Fibroblast of skin of back (primary cell): ENCODE data around the gene ZNF862.

ENCODE experiments used
- DNase-seq: peaks from one replicate; pipeline ENCODE4 v3.0.0-alpha.2; 2013

Gene ZNF862

DNA sequence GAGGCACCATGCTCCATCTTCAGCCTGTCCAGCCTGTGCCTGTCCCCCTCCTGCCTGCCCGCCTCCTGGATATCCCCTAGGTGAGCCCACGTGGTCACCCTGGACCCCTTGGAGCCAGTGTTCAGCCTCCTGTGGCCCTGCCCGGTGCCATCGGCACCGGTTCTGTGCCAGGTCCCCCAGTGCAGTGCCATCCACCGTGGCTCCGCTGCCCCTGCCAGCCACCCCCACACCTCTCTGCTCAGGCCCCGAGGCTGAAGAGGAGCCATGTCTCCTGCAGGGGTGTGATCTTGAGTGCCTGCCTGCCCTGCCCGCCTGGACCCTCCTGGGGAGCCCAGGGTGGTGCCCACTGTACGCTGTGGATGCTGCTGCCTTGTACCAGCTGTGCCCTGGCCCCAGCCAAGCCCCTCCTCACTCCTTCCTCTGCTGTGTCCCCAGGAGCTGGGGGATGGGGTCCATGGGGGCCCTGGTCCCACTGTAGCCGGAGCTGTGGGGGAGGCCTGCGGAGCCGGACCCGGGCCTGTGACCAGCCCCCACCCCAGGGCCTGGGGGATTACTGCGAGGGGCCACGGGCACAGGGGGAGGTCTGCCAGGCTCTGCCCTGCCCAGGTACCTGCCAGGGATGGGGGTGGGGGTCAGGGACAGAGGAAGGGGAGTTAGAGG, 26.2 kb upstream of the ZNF862 start:
- no peak for DNase-seq

DNA sequence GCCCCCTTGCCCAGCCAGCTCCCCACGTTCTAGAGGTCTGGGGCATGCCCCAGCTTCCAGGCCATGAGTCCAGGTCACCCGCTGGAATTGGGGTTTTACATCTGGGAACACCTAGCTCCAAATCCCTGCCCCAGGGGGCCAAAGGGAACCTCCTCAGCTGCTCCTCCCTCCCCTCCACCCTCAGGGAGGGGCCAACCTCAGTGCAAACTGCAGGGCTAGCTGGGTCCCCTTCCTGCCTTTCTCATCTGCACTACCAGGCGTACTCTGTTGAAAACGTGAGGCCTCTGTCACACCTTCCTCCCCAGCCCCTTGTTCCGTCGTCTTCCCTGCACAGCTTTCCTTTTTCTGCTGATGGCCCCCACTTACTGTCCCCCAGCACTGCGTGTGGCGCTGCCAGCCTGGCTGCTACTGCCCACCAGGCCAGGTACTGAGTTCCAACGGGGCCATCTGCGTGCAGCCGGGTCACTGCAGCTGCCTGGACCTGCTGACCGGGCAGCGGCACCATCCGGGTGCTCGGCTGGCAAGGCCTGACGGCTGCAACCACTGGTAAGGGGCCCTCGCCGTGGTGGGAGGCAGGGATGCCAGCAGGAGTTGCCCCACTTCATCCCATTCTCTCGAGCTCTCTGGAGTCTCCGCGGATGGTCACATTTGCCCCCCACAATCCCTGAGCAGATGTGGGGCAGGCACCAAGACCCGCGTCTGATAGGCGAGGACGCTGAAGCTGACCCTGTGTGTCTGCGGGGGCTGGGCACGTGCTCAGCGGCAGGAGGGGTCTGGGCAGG, 24.7 kb upstream of the ZNF862 start:
- no peak for DNase-seq

DNA sequence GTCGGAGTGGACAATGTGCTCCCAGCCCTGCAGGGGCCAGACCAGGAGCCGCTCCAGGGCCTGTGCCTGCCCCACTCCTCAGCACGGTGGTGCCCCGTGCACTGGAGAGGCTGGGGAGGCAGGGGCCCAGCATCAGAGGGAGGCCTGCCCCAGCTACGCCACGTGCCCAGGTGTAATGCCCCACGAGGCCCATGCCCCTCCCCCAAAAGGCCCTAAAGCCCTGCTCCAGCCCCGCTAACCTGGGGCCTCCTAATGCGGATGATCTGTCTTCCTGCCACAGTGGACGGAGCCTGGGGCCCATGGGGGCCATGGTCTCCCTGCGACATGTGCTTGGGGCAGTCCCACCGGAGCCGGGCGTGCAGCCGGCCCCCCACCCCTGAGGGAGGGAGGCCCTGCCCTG, 23.7 kb upstream of the ZNF862 start:
- no peak for DNase-seq

DNA sequence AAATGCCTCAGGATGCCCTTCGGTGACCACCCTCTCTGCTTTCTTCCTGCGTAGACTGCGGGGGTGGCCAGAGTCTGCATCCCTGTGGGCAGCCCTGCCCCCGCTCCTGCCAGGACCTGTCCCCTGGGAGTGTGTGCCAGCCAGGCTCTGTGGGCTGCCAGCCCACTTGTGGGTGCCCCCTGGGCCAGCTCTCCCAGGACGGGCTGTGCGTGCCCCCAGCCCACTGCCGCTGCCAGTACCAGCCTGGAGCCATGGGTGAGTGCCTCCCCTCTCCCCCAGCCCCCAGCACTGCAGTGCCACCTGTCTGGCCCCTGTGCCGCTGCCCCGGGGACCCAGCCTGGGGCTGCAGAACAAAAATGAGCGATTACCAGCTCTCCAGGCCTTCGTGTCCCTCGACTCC, 23.1 kb upstream of the ZNF862 start:
- DNase-seq, result no peak

DNA sequence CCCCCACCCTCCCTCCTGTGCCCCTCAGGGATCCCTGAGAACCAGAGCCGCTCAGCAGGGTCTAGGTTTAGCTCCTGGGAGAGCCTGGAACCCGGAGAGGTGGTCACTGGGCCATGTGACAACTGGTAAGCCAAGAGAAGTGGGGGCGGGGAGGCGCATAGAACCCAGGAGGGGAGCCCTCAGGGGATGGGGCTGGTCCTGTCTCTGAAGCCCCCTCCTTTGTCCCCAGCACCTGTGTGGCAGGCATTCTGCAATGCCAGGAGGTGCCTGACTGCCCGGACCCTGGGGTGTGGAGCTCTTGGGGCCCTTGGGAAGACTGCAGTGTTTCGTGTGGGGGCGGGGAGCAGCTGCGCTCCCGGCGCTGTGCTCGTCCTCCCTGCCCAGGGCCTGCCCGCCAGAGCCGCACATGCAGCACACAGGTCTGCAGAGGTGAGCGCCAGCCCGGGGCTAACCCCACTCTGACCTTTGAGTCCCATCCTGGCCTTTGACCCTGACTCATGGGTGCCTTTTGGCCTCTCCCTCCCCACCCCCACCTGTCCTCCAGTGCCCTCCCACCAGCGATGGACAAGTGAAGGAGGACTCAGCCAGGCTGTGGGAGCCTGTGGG, 22.4 kb upstream of the ZNF862 start:
- DNase-seq, result no peak

DNA sequence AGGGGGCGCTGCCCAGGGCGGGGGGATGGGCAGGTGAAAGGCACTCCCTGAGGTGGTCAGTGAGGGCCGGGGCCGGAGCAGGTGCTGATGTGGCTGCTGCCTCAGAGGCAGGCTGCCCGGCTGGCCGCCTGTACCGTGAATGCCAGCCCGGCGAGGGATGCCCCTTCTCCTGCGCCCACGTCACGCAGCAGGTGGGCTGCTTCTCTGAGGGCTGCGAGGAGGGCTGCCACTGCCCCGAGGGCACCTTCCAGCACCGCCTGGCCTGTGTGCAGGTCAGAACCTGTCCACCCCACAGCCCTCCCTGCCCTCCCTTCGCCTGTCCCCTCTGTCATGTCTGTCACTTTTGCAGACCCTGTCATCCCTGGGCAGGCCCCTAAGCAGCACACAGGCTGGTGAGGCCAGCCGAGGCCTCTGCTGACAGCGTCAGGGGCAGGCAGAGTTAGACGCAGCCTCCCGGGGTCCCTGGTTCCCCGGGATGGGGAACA, 21.9 kb upstream of the ZNF862 start:
- no peak for DNase-seq

DNA sequence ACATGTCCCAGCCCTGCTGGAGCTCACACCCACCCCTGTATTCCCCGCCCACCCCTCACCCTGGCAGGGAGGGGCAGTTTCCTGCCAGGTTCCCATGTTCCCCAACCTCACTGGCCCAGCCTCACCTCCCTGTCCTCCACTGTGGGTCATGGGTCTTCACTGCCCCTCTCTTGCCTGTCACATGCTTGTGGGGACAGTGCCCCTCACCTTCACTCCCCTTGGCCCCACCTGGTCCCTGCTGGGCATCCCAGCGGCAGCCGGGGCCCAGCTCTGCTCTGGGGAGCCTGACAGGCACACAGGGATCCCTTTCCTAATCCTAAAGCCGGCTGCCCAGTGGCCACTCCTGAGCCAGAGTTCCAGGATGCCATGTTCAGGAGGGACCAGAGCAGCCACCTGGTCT, 21.4 kb upstream of the ZNF862 start:
- DNase-seq, result no peak

DNA sequence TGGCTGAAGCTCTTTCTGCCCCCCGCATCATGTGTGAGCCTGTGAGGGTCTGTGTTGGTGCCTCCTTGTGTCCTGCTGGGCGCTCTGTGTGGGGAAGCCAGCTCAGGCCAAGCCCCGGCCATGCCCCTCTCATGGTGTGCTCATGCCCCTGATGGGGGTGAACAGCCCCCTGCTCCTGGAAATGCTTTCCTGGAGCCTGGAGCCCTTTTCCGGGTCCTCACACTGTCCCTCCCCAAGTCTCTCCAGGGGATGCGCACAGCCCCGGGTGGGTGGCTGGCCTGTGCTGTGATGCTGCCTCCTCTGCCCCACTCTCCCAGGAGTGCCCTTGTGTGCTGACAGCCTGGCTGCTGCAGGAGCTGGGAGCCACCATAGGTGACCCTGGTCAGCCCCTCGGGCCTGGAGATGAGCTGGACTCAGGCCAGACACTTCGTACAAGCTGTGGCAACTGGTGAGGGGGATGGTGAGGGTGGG, 20.8 kb upstream of the ZNF862 start:
- no peak for DNase-seq

DNA sequence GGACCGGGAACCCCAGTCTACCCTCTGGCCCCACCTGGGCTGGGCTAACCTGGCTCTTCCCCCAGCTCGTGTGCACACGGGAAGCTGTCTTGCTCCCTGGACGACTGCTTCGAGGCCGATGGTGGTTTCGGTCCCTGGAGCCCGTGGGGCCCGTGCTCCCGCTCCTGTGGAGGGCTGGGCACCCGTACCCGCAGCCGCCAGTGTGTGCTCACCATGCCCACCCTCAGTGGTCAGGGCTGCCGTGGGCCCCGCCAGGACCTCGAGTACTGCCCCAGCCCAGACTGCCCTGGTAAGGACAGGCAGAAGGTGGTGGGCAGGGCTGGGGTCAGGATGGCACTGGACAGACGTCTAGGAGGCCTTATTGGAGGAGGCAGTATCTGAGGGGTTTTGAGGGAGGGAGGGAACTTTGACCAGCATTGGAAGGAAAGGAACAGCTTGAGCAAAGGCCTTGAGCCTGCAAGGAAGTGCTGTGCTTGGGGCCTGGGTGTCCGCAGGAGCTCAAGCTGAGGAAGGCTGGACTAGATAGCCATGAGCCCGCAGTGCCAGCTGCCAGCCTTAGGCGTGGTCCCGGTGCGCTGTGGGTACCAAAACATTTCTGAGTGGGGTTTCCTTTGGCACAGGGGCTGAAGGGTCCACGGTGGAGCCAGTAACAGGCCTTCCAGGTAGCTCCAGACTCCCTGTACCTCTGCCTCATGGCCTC, 20.2 kb upstream of the ZNF862 start:
- no peak for DNase-seq

DNA sequence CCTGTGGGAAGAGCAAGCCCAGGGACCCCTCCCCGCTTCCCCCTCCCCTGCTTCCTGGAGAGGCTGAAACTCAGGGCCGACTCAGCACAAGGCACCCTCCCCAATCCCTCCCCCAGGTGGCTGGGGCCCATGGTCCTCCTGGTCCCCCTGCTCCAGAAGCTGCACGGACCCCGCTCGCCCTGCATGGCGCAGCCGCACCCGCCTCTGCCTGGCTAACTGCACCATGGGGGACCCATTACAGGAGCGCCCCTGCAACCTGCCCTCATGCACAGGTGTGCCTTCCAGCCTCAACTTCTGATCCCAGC, 19.7 kb upstream of the ZNF862 start:
- no peak for DNase-seq

DNA sequence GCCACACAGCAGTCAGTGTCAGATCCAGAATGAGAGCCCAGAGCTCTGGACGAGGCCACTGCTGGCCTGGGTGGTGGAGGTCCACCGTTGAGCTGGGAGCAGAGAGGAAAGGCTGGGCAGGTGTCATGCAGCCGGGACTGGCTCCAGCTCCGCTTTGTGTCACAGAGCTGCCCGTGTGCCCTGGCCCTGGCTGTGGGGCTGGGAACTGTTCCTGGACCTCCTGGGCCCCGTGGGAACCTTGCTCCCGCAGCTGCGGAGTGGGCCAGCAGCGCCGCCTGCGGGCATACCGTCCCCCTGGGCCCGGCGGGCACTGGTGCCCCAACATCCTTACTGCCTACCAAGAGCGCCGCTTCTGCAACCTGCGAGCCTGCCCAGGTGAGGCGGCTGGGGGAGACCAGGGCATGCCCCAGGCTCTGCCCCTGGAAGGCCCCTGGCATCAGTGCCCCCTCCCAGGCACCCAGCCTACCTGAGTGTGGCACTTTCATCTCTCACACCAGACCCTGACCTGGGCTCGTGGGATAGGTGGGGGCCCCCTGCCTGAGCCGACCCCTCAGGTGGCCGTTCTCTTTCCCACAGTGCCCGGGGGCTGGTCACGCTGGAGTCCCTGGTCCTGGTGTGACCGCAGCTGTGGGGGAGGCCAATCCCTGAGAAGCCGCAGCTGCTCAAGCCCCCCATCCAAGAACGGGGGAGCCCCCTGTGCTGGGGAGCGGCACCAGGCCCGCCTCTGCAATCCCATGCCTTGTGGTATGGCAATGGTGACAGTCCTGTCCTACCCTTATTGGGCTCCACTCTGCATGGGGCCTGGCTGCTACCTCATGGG, 18.8 kb upstream of the ZNF862 start:
- no peak for DNase-seq

DNA sequence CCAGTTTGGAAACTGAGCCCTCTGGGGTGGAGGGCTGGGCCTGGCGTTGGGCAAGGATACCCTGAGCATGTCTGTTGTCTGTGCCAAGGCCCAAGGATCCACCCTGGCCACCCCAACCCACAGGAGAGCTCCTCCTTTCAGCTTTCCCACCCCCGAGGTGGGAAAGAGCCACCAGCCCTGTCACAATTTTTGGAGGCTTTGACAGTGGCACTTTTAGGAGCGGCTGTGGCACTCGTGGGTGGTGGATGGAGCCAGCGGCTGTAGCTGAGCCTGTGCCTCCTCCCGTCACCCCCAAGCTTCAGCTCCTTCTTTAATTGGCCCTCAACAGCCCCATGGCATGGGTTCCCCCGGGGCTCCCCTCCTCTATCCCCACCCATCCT, 18.2 kb upstream of the ZNF862 start:
- DNase-seq, result no peak

DNA sequence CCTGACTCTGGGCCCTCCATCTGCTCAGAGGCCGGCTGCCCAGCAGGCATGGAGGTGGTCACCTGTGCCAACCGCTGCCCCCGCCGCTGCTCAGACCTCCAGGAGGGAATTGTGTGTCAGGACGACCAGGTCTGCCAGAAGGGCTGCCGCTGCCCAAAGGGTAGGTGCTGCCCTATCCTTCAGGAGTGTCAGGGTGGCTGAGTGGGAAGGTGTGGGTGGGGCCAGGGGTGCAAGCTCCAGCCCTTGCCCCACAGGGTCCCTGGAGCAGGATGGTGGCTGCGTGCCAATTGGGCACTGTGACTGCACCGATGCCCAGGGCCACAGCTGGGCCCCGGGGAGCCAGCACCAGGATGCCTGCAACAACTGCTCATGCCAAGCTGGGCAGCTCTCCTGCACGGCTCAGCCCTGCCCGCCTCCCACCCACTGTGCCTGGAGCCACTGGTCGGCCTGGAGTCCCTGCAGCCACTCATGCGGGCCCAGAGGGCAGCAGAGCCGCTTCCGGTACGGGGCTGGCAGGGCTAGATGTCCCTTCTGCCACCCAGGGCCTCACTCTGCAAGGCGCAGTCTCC, 17.5 kb upstream of the ZNF862 start:
- DNase-seq, result no peak

DNA sequence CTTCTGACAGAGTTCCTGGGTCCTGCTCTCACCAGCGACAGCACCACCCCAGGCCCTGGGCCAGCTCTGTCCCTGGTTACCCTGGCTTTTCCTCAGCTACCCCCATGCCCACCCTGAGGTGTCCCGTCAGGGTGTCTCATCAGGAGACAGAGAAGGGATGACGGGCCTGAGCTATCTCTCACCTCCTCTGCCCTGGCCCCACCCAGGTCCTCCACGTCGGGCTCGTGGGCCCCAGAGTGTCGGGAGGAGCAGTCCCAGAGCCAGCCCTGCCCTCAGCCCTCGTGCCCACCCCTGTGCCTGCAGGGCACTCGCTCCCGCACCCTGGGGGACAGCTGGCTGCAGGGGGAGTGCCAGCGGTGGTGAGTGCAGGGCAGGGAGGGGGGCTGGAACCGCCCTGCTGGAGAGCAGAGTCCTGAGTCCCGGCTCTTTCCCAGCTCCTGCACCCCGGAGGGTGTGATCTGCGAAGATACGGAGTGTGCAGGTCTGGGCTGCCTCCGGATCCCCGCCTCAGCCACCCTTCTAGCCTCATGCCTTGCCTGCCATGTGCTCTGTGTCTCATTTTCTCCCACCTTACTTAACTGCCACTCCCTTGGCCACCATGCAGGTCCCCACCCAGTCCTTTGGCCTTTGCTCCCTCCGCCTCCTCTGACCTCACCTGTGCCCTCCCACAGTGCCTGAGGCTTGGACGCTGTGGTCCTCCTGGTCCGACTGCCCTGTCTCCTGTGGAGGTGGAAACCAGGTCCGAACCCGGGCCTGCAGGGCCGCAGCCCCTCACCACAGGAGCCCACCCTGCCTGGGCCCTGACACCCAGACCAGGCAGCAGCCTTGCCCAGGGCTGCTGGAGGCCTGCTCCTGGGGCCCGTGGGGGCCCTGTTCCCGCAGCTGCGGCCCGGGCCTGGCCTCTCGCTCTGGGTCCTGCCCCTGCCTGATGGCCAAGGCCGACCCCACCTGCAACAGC, 16.7 kb upstream of the ZNF862 start:
- no peak for DNase-seq

DNA sequence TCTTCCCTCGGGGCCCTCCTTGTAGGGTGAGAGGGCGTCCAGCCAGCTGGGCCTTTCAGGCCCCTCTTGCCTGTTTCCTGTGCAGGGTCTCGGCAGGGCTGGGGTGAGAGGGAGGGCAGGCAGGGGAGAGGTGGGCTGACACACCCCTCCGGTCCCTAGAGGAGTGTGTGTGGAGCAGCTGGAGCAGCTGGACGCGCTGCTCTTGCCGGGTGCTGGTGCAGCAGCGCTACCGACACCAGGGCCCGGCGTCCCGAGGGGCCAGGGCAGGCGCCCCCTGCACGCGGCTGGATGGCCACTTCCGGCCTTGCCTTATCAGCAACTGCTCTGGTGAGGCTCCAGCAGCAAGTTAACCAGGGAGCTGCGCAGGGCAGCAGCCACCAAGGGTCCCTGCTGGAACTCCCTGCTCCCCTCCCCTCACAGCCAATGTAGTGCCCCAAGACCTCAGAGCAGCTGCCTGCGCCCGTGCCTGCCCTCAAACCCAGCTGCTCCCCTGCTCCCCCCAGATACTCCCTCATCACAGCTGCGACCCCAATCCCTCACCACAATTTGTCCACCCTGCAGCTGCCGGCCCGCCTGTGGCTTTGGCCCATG, 15.7 kb upstream of the ZNF862 start:
- no peak for DNase-seq

DNA sequence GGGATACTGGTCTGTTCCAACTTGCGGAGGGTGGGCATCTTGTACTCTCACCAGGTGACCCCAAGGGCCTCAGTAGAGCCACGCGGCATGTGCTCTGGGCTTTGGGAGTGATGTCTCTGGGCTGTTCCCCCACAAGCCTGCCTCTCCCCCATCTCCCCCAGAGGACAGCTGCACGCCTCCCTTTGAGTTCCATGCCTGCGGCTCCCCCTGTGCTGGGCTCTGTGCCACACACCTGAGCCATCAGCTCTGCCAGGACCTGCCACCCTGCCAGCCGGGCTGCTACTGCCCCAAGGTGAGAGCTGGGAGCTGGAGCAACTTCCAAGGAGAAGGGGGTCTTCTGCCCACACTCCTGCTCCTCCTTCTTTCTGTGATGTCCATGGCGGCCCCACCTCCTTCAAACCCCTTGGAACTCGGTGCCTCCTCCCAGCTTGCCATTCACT, 15.0 kb upstream of the ZNF862 start:
- DNase-seq, result no peak

DNA sequence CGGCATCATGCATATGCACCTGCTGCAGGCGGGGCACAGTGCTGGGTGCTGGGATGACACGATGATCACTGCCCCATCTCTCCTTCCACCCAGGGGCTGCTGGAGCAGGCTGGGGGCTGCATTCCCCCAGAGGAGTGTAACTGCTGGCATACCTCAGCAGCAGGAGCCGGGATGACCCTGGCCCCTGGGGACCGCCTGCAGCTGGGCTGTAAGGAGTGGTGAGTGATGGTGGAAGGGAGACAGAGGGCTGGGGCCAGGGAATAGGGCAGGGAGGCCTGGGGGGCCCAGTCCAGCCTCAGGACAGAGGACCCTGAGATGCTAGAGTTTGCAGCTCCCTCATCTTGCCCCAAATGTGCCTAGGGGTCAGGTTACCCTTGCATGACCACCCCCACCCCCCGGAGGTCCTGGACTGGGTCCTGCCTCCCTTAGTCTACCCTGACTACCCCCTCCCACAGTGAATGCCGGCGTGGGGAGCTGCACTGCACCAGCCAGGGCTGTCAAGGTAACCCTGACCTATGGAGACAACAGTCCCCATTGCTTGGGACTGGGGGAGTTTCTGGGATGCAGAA, 14.5 kb upstream of the ZNF862 start:
- DNase-seq, result no peak

DNA sequence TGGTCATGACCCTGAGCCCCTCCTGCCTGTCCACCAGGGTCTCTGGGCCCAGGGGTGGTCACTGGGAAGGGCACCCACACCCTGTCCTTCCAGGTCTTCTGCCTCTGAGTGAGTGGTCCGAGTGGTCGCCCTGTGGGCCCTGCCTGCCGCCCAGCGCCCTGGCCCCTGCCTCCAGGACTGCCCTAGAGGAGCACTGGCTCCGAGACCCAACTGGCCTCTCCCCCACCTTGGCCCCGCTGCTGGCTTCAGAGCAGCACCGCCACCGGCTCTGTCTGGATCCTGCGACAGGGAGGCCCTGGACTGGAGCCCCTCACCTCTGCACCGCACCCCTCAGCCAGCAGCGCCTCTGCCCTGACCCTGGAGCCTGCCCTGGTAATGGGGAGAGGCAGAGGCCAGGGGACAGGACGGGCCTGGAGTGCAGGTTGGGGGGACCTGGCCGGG, 13.9 kb upstream of the ZNF862 start:
- no peak for DNase-seq

DNA sequence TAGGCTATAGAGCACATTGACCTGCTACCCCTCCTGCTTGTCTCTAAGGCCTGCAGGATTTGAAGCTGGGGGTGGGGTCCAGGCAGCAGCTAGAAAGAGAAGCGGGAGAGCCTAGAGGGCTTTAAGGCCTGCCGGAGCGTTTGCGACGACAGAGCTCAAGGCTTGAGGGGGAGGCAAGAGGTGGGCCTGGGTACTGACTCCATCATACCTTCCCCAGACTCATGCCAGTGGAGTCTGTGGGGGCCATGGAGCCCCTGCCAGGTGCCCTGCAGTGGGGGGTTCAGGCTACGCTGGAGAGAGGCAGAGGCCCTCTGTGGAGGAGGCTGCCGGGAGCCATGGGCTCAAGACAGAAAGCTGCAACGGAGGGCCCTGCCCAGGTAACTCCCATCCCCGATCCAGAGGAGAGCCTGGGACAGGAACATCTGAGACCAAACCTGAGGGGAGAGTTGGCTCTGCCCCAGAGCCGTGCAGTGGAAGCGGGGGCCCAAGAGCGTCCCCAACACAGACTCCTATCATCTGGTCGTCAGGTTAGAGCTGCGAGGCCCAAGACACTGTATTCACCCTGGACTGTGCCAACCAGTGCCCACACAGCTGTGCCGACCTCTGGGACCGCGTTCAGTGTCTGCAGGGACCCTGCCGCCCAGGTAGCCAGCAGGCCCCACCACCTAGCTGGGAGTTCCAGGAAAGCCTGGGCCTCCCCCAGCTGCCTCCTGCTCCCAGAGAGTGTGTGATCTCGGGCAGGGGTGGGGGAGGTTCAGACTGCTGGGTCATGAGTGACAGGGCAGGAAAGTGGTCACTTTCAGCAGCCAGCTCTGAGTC, 13.2 kb upstream of the ZNF862 start:
- no peak for DNase-seq
